HepG2 (cell line): ENCODE results near the gene CNOT8. TPM values are rescaled to one million over a fixed set of nuclear protein-coding genes. Genes with fewer than 3 reads are reported as not detected.

Experiments
- ATAC-seq: fragments of 200-7000 bp; cut with Tn5 transposase; 3 replicates; pipeline ENCODE4 v1.9.1; 2020; ENCODE audit warnings: mild to moderate bottlenecking, moderate library complexity
- BruUV-seq: library from RNA; stranded (reverse); fragments of 400-500 nt; replicated peaks from 2 replicates; lab custom pipeline; 2021; lab: Mats Ljungman, UMichigan
- CTCF ChIA-PET: fragments of 300-600 bp; formaldehyde crosslinking; extraction: SDS; loops from one replicate; lab custom pipeline; 2021; ENCODE audit warnings: low total read pairs, inconsistent platforms, low intra/inter-chr PET ratio; lab: Yijun Ruan, JAX
- POLR2A ChIA-PET: fragments of 350-600 bp; sonication (Branson Sonifier 250); formaldehyde crosslinking; loops from one replicate; lab custom pipeline; 2020; ENCODE audit warnings: antibody characterized with exemption, inconsistent platforms; lab: Yijun Ruan, JAX
- DNase-seq: peaks from one replicate; pipeline ENCODE4 v3.0.0-alpha.2; 2015; ENCODE audit warnings: low spot score
- FAIRE-seq: peaks from 3 replicates; lab custom pipeline; 2011; peaks lifted over from hg19 to GRCh38; lab: Jason Lieb, UNC
- H2AFZ ChIP-seq: one replicate; pipeline ENCODE4 v1.6.1; 2011; ENCODE audit warnings: low read length, inconsistent platforms
- H3K27ac ChIP-seq: fragments of 300-600 bp; 3 replicates; pipeline ENCODE4 v1.8.0; 2011; ENCODE audit warnings: mixed run types, mild to moderate bottlenecking, mixed read lengths, low read length, inconsistent platforms; ENCODE audit not compliant: insufficient read depth; ENCODE audit errors: extremely low read length
- H3K27me3 ChIP-seq, 2 experiments: fragments of 200-600 bp in 1 of 2; 2 replicates in 1 of 2; 3 replicates in 1 of 2; pipeline versions ENCODE4 v1.6.0 to v1.8.0; 2011; ENCODE audit warnings: low read length in 2 of 2, mild to moderate bottlenecking in 2 of 2, moderate library complexity in 2 of 2, inconsistent platforms in 1 of 2; ENCODE audit not compliant: insufficient read depth in 2 of 2, control insufficient read depth in 1 of 2
- H3K36me3 ChIP-seq, 2 experiments: fragments of 200-600 bp in 1 of 2; replicated peaks in 1 of 2; 2 replicates in 1 of 2; 3 replicates in 1 of 2; pipeline versions ENCODE4 v1.5.1 to v1.8.0; 2011; ENCODE audit warnings: low read length in 2 of 2, inconsistent platforms in 1 of 2; ENCODE audit not compliant: insufficient read depth in 2 of 2, control insufficient read depth in 1 of 2
- H3K4me1 ChIP-seq: 2 replicates; pipeline ENCODE4 v1.5.1; 2012; ENCODE audit warnings: low read length, inconsistent platforms; ENCODE audit not compliant: insufficient read depth
- H3K4me2 ChIP-seq: 2 replicates; pipeline ENCODE4 v1.6.0; 2011; ENCODE audit warnings: low read depth, low read length, inconsistent platforms
- H3K4me3 ChIP-seq, 3 experiments: fragments of 200-600 bp in 1 of 3; sonication (generic), shearing (Covaris generic) in 1 of 3; replicated peaks in 1 of 3; 2 replicates each; pipeline ENCODE4 v1.5.1; 2011 to 2016; ENCODE audit warnings: low read length in 3 of 3, inconsistent platforms in 2 of 3, low read depth in 2 of 3, mild to moderate bottlenecking in 2 of 3, control low read depth in 1 of 3, mixed read lengths in 1 of 3; ENCODE audit not compliant: insufficient read depth in 1 of 3
- H3K79me2 ChIP-seq: one replicate; pipeline ENCODE4 v1.6.1; 2011; ENCODE audit warnings: low read length, inconsistent platforms; ENCODE audit not compliant: insufficient read depth
- H3K9ac ChIP-seq: 2 replicates; pipeline ENCODE4 v1.6.0; 2011; ENCODE audit warnings: mild to moderate bottlenecking, low read depth, low read length, inconsistent platforms; ENCODE audit not compliant: insufficient read depth
- H3K9me3 ChIP-seq: 2 replicates; pipeline ENCODE4 v1.5.1; 2012; ENCODE audit warnings: mild to moderate bottlenecking, low read length
- H4K20me1 ChIP-seq: 2 replicates; pipeline ENCODE4 v1.6.0; 2011; ENCODE audit warnings: inconsistent platforms, mild to moderate bottlenecking, low read length, moderate library complexity; ENCODE audit not compliant: insufficient read depth
- TFE3 ChIP-seq: IDR thresholded peaks from 2 replicates; pipeline ENCODE4 v1.6.1; 2016
- ZSCAN12 ChIP-seq: sonication (generic); formaldehyde crosslinking; IDR thresholded peaks from 2 replicates; pipeline ENCODE4 v1.9.0; 2021; ENCODE audit warnings: mild to moderate bottlenecking, missing genetic modification reagents
- WGBS: methylation state at CpG from one replicate; pipeline ENCODE4 v1.1.6; 2017; ENCODE audit warnings: low lambda C conversion rate; 5-methylcytosine and 5-hydroxymethylcytosine counted together
- in situ Hi-C: cut with HindIII; loops from 2 replicates; pipeline ENCODE4 v1.10.0; 2017; ENCODE audit warnings: low pct_unique_long_range_greater_than_20kb; ENCODE audit not compliant: extremely low pct_ligation_motif_present
- intact Hi-C: fragments of 100-400 bp; cut with micrococcal nuclease; formaldehyde crosslinking; loops from one replicate; pipeline ENCODE4 v1.10.0; 2022; ENCODE audit not compliant: unreplicated experiment
- polyA plus RNA-seq, 8 experiments: library from polyadenylated mRNA; depleted of rRNA in 3 of 8; stranded (reverse) in 7 of 8; unstranded in 1 of 8; fragments of >200 nt; fragmentation: Illumina TruSeq in 4 of 8; extraction: Trizol in 4 of 8; gene quantifications; 2 replicates each; pipeline versions ENCODE4 v1.2.1 to v1.2.3, GENCODE V29; 2011 to 2016; ENCODE audit warnings: low read depth in 4 of 8, missing spikeins in 1 of 8, mixed read lengths in 1 of 8; ENCODE audit not compliant: insufficient read depth in 1 of 8
- total RNA-seq, 5 experiments: library from RNA; depleted of rRNA; stranded (reverse); fragments of >200 nt; fragmentation: Illumina TruSeq; extraction: Trizol; gene quantifications; 2 replicates each; pipeline ENCODE4 v1.2.3, GENCODE V29; 2016; ENCODE audit warnings: low read depth in 1 of 5
- TF ChIP-seq, protein P1 (sequence below): sonication (generic); formaldehyde crosslinking; IDR thresholded peaks from 2 replicates; pipeline ENCODE4 v1.5.1; 2020; ENCODE audit warnings: mild to moderate bottlenecking, missing genetic modification reagents, moderate library complexity
- TF ChIP-seq, protein P2 (sequence below): sonication (generic); formaldehyde crosslinking; IDR thresholded peaks from 2 replicates; pipeline ENCODE4 v1.4.0; 2020; ENCODE audit warnings: low read depth, missing genetic modification reagents

Gene CNOT8
- total and polyA plus RNA-seq, 2 of the 13 experiments (the other 11 are each of a cell fraction or from before 2014, with no cell fraction given), result 37.1 to 74.9 TPM

DNA sequence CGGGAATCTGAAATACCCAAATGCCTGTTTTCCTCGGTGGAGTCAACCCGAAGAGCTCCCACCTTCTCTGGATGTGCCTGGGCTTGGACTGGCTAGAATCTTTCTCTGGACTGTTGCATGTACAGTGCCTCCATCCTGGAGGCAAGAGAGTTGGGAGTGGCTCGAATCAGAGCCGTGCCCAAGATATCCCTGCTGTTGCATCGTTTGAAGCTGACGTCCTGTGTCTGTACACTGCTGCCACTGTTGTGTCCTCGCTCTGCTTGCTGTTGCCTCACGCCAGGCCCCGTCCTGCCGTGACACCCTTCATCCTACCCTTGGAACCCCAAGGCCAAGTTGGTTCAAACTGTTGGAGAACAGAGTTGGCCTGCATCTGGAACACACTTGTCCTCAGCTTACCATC, 43.4 kb upstream of the CNOT8 start:
- intact Hi-C loops (loop anchor here (5.0 kb wide), 1 partner anchor 42 kb away; the partner anchor contains the start of gene CNOT8), in situ Hi-C loops (no loop called here)
- 95% methylated on average over 11 of the region's 11 CpGs for WGBS
- no peak for ATAC-seq
- POLR2A ChIA-PET, result no interaction called here
- CTCF ChIA-PET, result no interaction called here
- H3K27ac ChIP-seq, result no peak overlapping the region
- H4K20me1 ChIP-seq, result peaks cover 3% of the 10 kb centered on the region
- no peak overlapping the region for H3K4me2 ChIP-seq
- H3K4me3 ChIP-seq, result no peak overlapping the region
- TF ChIP-seq ZSCAN12 (no peak), TFE3 (CRISPR knock-in tag) (no peak)
- TF ChIP-seq, protein P1, sequence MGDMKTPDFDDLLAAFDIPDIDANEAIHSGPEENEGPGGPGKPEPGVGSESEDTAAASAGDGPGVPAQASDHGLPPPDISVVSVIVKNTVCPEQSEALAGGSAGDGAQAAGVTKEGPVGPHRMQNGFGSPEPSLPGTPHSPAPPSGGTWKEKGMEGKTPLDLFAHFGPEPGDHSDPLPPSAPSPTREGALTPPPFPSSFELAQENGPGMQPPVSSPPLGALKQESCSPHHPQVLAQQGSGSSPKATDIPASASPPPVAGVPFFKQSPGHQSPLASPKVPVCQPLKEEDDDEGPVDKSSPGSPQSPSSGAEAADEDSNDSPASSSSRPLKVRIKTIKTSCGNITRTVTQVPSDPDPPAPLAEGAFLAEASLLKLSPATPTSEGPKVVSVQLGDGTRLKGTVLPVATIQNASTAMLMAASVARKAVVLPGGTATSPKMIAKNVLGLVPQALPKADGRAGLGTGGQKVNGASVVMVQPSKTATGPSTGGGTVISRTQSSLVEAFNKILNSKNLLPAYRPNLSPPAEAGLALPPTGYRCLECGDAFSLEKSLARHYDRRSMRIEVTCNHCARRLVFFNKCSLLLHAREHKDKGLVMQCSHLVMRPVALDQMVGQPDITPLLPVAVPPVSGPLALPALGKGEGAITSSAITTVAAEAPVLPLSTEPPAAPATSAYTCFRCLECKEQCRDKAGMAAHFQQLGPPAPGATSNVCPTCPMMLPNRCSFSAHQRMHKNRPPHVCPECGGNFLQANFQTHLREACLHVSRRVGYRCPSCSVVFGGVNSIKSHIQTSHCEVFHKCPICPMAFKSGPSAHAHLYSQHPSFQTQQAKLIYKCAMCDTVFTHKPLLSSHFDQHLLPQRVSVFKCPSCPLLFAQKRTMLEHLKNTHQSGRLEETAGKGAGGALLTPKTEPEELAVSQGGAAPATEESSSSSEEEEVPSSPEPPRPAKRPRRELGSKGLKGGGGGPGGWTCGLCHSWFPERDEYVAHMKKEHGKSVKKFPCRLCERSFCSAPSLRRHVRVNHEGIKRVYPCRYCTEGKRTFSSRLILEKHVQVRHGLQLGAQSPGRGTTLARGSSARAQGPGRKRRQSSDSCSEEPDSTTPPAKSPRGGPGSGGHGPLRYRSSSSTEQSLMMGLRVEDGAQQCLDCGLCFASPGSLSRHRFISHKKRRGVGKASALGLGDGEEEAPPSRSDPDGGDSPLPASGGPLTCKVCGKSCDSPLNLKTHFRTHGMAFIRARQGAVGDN (CRISPR knock-in tag), result peak; percentile 13; the same call in 1 of the 2 replicates
- TF ChIP-seq, protein P2, sequence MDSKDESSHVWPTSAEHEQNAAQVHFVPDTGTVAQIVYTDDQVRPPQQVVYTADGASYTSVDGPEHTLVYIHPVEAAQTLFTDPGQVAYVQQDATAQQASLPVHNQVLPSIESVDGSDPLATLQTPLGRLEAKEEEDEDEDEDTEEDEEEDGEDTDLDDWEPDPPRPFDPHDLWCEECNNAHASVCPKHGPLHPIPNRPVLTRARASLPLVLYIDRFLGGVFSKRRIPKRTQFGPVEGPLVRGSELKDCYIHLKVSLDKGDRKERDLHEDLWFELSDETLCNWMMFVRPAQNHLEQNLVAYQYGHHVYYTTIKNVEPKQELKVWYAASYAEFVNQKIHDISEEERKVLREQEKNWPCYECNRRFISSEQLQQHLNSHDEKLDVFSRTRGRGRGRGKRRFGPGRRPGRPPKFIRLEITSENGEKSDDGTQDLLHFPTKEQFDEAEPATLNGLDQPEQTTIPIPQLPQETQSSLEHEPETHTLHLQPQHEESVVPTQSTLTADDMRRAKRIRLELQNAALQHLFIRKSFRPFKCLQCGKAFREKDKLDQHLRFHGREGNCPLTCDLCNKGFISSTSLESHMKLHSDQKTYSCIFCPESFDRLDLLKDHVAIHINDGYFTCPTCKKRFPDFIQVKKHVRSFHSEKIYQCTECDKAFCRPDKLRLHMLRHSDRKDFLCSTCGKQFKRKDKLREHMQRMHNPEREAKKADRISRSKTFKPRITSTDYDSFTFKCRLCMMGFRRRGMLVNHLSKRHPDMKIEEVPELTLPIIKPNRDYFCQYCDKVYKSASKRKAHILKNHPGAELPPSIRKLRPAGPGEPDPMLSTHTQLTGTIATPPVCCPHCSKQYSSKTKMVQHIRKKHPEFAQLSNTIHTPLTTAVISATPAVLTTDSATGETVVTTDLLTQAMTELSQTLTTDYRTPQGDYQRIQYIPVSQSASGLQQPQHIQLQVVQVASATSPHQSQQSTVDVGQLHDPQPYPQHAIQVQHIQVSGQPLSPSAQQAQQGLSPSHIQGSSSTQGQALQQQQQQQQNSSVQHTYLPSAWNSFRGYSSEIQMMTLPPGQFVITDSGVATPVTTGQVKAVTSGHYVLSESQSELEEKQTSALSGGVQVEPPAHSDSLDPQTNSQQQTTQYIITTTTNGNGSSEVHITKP, result no peak
- no peak for DNase-seq
- peaks cover 21% of the 10 kb centered on the region for H3K4me1 ChIP-seq
- H3K9ac ChIP-seq, result no peak overlapping the region
- no peaks in the 10 kb centered on the region for H3K9me3 ChIP-seq
- H3K79me2 ChIP-seq, result no peaks in the 10 kb centered on the region
- H3K36me3 ChIP-seq, result peaks cover 26 to 64% of the 10 kb centered on the region in 2 experiments
- no peaks in the 10 kb centered on the region for H3K27me3 ChIP-seq
- H2AFZ ChIP-seq, result no peak overlapping the region
- no peak for FAIRE-seq
- BruUV-seq, result TSS peak; percentile 22
